Renal cortex interstitium (tissue), 11 donors: ENCODE results near the gene ECT2L. TPM values are rescaled to one million over a fixed set of nuclear protein-coding genes. Genes with fewer than 3 reads are reported as not detected.

Experiments used
- DNase-seq, 11 donors: peaks; one replicate each; pipeline ENCODE4 v3.0.0-alpha.2; 2013; ENCODE audit warnings: low read depth in 9 of 11, low spot score in 4 of 11; ENCODE audit errors: extremely low read depth in 1 of 11
- polyA plus RNA-seq, 3 donors: library from polyadenylated mRNA; unstranded; fragments of 120-200 nt; gene quantifications; one replicate each; pipeline ENCODE4 v1.2.1, GENCODE V29; 2013; ENCODE audit not compliant: insufficient read length in 3 of 3

Gene ECT2L
- polyA plus RNA-seq, 3 donors: 0.20 to 0.42 (median 0.36) TPM

- DNase-seq: peak in 5 of 11 donors; percentile 24 to 59 (median 48)
Observed at GRCh38 chr6:138833816-138834539, 38.1 kb downstream of the ECT2L start.

DNA sequence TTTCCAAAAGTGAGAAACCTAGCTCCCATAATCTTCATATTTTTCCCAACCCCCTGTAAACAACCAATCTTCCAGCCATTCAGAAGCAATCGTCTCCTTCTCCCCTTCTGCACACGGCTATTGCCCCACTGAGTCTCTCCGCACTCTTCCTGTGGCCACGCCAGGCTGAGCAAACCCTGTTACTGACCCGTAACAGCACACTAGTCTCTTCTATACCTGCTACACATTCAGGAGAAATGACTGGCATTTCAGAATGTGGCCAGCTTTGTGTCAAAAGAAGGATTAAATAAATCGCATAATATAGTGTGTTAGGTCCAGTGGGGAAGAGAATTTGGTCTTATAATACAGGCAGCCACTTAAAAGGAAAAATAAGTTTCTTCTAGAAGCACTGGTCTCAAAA lies 41.4 kb downstream of the ECT2L start:
- DNase-seq: no peak

- DNase-seq: no peak
Observed at GRCh38 chr6:138844192-138844591, 48.3 kb downstream of the ECT2L start.

DNA sequence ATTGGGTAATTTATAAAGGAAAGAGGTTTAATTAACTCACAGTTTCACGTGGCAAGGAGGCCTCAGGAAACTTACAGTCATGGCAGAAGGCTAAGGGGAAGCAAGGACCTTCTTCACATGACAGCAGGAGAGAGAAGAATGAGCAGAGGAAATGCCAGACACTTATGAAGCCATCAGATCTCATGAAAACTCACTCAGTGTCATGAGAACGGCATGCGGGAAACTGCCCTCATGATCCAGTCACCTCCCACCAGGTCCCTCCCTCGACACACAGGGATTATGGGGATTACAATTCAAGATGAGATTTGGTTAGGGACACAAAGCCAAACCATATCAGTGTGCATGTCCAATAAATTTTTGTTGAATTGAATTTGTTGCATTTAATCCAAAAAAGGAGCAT lies 52.0 kb downstream of the ECT2L start:
- DNase-seq: no peak

DNA sequence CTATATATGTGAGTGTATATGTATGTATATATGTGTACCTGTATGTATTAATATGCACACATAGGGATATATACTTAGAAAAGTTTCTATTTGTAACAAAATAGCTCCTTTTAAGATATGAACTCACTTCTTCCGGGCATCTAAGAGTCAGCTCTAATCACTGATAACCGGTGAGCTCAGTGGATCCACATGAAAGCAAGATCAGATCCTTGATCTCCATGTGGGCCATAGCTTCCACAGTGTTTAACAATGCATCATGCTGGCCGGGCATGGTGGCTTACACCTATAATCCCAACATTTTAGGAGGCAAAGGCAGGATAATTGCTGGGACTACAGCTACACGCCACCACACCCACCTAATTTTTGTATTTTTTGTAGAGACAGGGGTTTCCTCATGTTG lies 52.6 kb downstream of the ECT2L start:
- DNase-seq: no peak

DNA sequence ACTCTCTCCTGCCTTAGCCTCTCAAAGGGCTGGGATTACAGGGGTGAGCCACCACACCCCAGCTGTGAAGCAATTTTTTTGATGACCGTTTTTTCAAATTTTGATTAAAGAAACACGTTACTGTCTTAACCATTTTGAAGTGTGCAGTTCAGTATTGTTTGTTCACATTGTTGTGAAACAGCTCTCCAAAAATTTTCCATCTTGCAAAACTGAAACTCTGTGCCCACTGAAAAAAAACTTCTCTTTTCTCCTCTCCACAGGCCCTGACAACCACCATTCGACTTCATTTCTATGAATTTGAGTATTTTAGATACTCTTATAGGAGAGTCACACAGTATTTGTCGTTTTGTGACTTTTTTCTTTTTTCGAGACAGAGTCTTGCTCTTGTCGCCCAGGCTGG lies 53.9 kb downstream of the ECT2L start:
- DNase-seq: no peak

DNA sequence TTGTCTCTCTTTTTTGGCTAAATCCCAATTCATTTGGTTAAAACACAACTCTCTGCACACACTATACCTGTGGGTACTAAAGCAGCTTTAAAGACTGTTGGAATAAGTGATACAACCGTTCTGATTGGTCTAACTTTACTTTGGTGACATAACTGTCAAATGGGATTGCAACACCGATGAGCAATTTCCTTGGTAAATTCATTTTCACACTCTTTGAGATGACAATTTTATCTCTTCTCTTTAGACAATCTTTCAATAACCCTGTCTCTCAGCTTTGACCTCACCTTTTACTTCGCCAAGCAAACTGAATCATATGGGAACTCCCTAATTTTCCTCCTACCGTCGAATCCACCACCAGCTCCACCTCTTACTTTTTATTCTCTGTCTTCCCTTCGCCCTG lies 60.8 kb downstream of the ECT2L start:
- no peak for DNase-seq

DNA sequence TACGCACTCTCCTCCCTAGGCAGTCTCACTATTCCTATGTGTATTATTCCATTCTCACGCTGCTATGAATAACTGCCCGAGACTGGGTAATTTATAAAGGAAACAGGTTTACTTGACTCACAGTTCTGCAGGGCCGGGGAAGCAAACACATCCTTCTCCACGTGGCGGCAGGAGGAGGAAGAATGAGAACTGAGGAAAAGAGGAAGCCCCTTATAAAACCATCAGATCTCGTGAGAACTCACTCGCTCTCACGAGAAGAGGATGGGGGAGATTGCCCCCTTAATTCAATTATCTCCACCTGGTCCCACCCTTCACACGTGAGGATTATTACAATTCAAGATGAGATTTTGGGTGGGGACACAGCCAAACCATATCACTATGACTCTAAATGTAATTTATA lies 61.9 kb downstream of the ECT2L start:
- DNase-seq: no peak

DNA sequence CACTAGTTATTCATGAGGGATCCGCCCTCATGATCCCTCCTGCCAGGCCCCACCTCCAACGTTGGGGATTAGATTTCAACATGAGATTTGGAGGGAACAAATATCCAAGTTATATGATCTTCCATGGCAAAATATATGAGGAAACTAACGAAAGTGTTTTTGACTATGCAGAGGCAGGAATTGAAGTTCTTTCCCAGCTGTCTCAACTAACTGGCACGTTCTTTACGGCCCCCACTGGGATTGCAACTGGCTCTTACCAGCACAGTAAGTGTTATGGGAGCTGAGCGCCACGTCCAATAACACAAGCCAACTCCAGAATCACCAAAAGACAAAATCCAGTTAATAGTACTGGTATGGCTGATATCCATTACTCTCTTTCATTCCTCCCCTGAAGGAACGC lies 66.6 kb downstream of the ECT2L start:
- no peak for DNase-seq

- no peak for DNase-seq
Observed at GRCh38 chr6:138863321-138863720, 67.4 kb downstream of the ECT2L start.

- no peak for DNase-seq
Observed at GRCh38 chr6:138864343-138864890, 68.5 kb downstream of the ECT2L start.

- no peak for DNase-seq
Observed at GRCh38 chr6:138865480-138866109, 69.7 kb downstream of the ECT2L start.

- DNase-seq: no peak
Observed at GRCh38 chr6:138868181-138868580, 72.3 kb downstream of the ECT2L start.

DNA sequence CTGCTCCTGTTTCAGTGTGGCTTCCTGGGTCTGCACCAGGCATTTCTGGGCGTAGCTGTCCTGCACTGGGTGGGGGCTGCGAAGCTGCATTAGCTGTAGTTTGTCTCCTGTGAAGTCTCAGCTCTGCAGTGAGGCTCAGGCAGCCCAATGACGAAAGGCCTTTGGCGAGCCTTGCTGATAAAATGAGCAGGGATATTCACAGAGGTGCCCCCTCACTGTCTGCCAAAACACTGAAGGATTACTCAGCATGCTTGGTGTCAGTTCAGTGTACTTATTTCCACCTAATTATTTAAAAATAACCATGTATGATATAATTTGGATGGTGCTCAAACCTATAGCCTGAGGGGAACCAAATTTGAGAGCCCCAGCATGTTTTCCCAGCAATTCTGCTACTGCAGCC lies 73.5 kb downstream of the ECT2L start:
- DNase-seq: no peak

- DNase-seq: no peak
Observed at GRCh38 chr6:138873191-138873590, 77.3 kb downstream of the ECT2L start.

- no peak for DNase-seq
Observed at GRCh38 chr6:138882369-138883017, 86.6 kb downstream of the ECT2L start.

GRCh38 chr6:138885156-138885819 lies 89.4 kb downstream of the ECT2L start:
- DNase-seq: no peak

DNA sequence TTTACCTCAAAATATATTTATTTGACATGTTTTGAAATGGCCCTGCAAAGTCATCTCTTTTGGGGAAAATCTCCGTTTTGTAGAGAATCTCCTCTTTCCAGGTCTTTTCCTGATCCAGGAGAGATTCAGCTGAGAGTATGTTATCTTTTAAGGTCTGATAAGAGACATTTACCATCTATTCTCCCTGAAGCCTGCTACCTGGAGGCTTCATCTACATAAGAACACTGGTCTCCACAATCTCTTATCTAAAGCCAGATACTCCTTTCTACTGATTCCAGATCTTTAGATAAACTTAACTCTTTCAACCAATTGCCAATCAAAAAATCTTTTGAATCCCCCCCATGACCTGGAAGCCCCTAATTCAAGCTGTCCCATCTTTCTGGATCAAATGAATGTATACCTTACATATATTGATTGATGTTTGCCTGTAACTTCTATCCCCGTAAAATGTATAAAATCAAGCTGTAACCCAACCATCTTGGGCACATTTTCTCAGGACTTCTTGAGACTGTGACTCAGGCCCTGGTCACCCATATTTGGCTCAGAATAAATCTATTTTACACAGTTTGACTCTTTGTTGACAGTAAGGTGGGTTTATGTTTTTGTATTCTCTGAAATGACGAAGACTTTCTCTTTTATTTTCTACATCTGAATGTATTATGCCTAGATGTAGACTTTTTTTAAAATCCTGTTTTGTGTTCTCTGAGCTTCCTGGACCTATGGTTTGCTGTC lies 95.5 kb downstream of the ECT2L start:
- DNase-seq: no peak

DNA sequence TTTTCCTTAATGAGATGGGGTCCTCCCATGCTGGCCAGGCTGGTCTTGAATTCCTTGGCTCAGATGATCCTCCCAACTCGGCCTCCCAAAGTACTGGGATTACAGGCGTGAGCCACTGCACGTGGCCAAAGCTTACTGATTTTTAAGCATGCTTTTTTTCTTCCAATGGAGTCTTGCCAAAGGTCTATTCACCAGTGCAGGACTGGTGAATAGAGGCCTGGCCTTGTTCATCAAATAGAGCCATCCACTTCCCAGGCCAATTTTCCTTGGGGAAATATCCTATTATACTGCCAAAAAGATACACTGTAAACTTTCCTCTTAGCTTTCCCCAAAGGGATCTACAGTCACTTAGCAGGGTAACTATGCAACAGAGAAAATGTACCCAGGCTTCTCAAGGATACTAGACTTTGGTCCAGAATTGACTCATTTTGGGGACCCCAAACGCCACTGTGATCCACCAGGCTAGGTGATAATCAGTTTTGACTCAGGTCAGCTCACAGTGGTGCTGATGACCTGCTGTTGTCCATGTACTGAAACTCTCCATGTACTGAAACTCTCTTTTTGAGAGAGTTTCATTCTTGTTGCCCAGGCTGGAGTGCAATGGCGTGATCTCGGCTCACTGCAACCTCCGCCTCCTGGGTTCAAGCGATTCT lies 100.3 kb downstream of the ECT2L start:
- DNase-seq: no peak
